PC-9 (cell line): ENCODE data around the gene MDFIC. TPM values are rescaled to one million over a fixed set of nuclear protein-coding genes. Genes with fewer than 3 reads are reported as not detected.

Experiments
- BruUV-seq: library from RNA; stranded (reverse); fragments of 400-500 nt; replicated peaks from 2 replicates; lab custom pipeline; 2021; lab: Mats Ljungman, UMichigan
- CTCF ChIA-PET: fragments of 300-600 bp; sonication (Branson Sonifier 250); formaldehyde crosslinking; loops from one replicate; lab custom pipeline; 2022; ENCODE audit warnings: antibody characterized with exemption; lab: Charles Lee
- POLR2A ChIA-PET: fragments of 300-600 bp; sonication (Branson Sonifier 250); formaldehyde crosslinking; loops from one replicate; lab custom pipeline; 2022; ENCODE audit warnings: antibody characterized with exemption; ENCODE audit not compliant: unreplicated experiment; lab: Charles Lee
- DNase-seq, 2 experiments: peaks; one replicate each; pipeline versions ENCODE4 v3.0.0 to v3.0.0-alpha.2; 2015 to 2022; ENCODE audit warnings: mixed read lengths in 1 of 2
- H2AFZ ChIP-seq: fragments of 200-600 bp; sonication (generic); 2 replicates; pipeline ENCODE4 v1.8.1; 2017; ENCODE audit warnings: antibody characterized with exemption
- H3F3A ChIP-seq: fragments of 200-600 bp; sonication (generic); 2 replicates; pipeline ENCODE4 v1.8.1; 2017; ENCODE audit warnings: antibody characterized with exemption, mild to moderate bottlenecking, low read depth; ENCODE audit not compliant: insufficient read depth
- H3K27ac ChIP-seq: fragments of 200-600 bp; sonication (generic); 2 replicates; pipeline ENCODE4 v1.6.1; 2016; ENCODE audit warnings: mixed run types
- H3K27me3 ChIP-seq: fragments of 200-600 bp; sonication (generic); 2 replicates; pipeline ENCODE4 v1.6.1; 2016; ENCODE audit warnings: low read depth, mixed run types; ENCODE audit not compliant: insufficient read depth
- H3K36me3 ChIP-seq: fragments of 200-600 bp; sonication (generic); 2 replicates; pipeline ENCODE4 v1.6.1; 2016; ENCODE audit warnings: low read depth, mixed run types
- H3K4me1 ChIP-seq: fragments of 200-600 bp; sonication (generic); replicated peaks from 2 replicates; pipeline ENCODE4 v1.6.1; 2016; ENCODE audit warnings: mixed run types; ENCODE audit not compliant: insufficient read depth
- H3K4me2 ChIP-seq: fragments of 200-600 bp; sonication (generic); 2 replicates; pipeline ENCODE4 v1.6.1; 2017; ENCODE audit warnings: mixed run types
- H3K4me3 ChIP-seq: fragments of 200-600 bp; sonication (generic); 2 replicates; pipeline ENCODE4 v1.6.1; 2016; ENCODE audit warnings: mixed run types
- H3K79me2 ChIP-seq: fragments of 200-600 bp; sonication (generic); 2 replicates; pipeline ENCODE4 v1.6.1; 2017; ENCODE audit warnings: low read depth, mixed run types
- H3K9me2 ChIP-seq: fragments of 200-600 bp; sonication (generic); 2 replicates; pipeline ENCODE4 v1.8.1; 2017; ENCODE audit warnings: mild to moderate bottlenecking; ENCODE audit not compliant: insufficient read depth
- H3K9me3 ChIP-seq: fragments of 200-600 bp; sonication (generic); 2 replicates; pipeline ENCODE4 v1.8.1; 2016; ENCODE audit warnings: low read depth; ENCODE audit not compliant: insufficient read depth
- H4K20me1 ChIP-seq: fragments of 200-600 bp; sonication (generic); 2 replicates; pipeline ENCODE4 v1.8.1; 2017; ENCODE audit not compliant: insufficient read depth
- CTCF ChIP-seq: fragments of 200-600 bp; sonication (generic); conservative IDR thresholded peaks from 2 replicates; pipeline ENCODE4 v1.6.1; 2017; ENCODE audit warnings: mixed run types, antibody characterized with exemption, mild to moderate bottlenecking, moderate library complexity
- EZH2 ChIP-seq: fragments of 200-600 bp; sonication (generic); IDR thresholded peaks from 2 replicates; pipeline ENCODE4 v1.8.0; 2017; ENCODE audit warnings: antibody characterized with exemption, low read depth
- intact Hi-C: fragments of 100-400 bp; cut with micrococcal nuclease; formaldehyde crosslinking; loops from one replicate; pipeline ENCODE4 v1.10.0; 2022; ENCODE audit not compliant: unreplicated experiment
- total RNA-seq: library from RNA; stranded (reverse); gene quantifications from 2 replicates; pipeline ENCODE4 v1.2.3, GENCODE V29; 2021

Gene MDFIC
- total RNA-seq, 1 experiment from 2014 or later, result 38.9 TPM

GRCh38 chr7:114889646-114890285 is 32.1 kb upstream of the MDFIC start:
- no TSS peak for BruUV-seq
- Histone ChIP-seq H3K27me3 (no peaks in the 10 kb centered on the region), H3K36me3 (no peaks in the 10 kb centered on the region), H3K27ac (no peak overlapping the region), H3K4me2 (no peak overlapping the region), H4K20me1 (no peaks in the 10 kb centered on the region), H3K4me1 (peaks cover 10% of the 10 kb centered on the region), H3K79me2 (no peaks in the 10 kb centered on the region), H3K9me2 (no peaks in the 10 kb centered on the region), H3K9me3 (no peaks in the 10 kb centered on the region; the same call in 1 of the 2 replicates), H2AFZ (no peak overlapping the region), H3F3A (no peaks in the 10 kb centered on the region), H3K4me3 (no peak overlapping the region)
- DNase-seq, result peak; percentile 10 to 75
- ChIA-PET CTCF (no interaction called here), POLR2A (interaction anchor here (0.6 kb wide), 2 partner anchors 601 to 804 kb away, joined by 3 to 4 read pairs; no protein-coding TSS in a partner anchor)
- intact Hi-C loops, result loop anchor here (10.0 kb wide), 1 partner anchor 795 kb away; no protein-coding TSS in a partner anchor
- TF ChIP-seq EZH2 (no peak), CTCF (no peak)

GRCh38 chr7:114890561-114890960 is 31.3 kb upstream of the MDFIC start:
- POLR2A ChIA-PET, result no interaction called here
- intact Hi-C loops, result no loop called here

GRCh38 chr7:114900127-114900526 is 21.8 kb upstream of the MDFIC start:
- TF ChIP-seq EZH2 (no peak), CTCF (no peak)
- Histone ChIP-seq H3K27me3 (no peaks in the 10 kb centered on the region), H3K4me3 (no peak overlapping the region), H3K27ac (no peak overlapping the region), H3F3A (peaks cover 13% of the 10 kb centered on the region), H4K20me1 (no peaks in the 10 kb centered on the region), H3K4me2 (no peak overlapping the region), H3K9me2 (no peaks in the 10 kb centered on the region), H3K36me3 (no peaks in the 10 kb centered on the region), H3K79me2 (no peaks in the 10 kb centered on the region), H3K4me1 (peaks cover 17% of the 10 kb centered on the region), H3K9me3 (peaks cover 4% of the 10 kb centered on the region), H2AFZ (no peak overlapping the region)
- POLR2A ChIA-PET, result no interaction called here
- intact Hi-C loops, result loop anchor here (5.0 to 10.0 kb wide), 4 partner anchors 87 to 813 kb away; no protein-coding TSS in a partner anchor
- CTCF ChIA-PET, result no interaction called here
- BruUV-seq, result no TSS peak
- no peak for DNase-seq

More at GRCh38 chr7:114890561-114890960, 31.3 kb upstream of the MDFIC start:
- no peaks in the 10 kb centered on the region for H4K20me1 ChIP-seq
- H3K79me2 ChIP-seq, result no peaks in the 10 kb centered on the region
- no peak overlapping the region for H3K27ac ChIP-seq
- no peak for DNase-seq
- no peaks in the 10 kb centered on the region for H3K36me3 ChIP-seq
- no TSS peak for BruUV-seq
- H3K4me3 ChIP-seq, result no peak overlapping the region
- H3K9me3 ChIP-seq, result no peaks in the 10 kb centered on the region; the same call in 1 of the 2 replicates
- H3K4me1 ChIP-seq, result peaks cover 10% of the 10 kb centered on the region
- H2AFZ ChIP-seq, result no peak overlapping the region
- H3K4me2 ChIP-seq, result no peak overlapping the region
- H3K27me3 ChIP-seq, result no peaks in the 10 kb centered on the region
- H3K9me2 ChIP-seq, result no peaks in the 10 kb centered on the region
- CTCF ChIA-PET, result no interaction called here
- TF ChIP-seq CTCF (no peak), EZH2 (no peak)
- no peaks in the 10 kb centered on the region for H3F3A ChIP-seq
